ENCODE measurements around the gene CXCL12.

The CXCL12 gene

DNA sequence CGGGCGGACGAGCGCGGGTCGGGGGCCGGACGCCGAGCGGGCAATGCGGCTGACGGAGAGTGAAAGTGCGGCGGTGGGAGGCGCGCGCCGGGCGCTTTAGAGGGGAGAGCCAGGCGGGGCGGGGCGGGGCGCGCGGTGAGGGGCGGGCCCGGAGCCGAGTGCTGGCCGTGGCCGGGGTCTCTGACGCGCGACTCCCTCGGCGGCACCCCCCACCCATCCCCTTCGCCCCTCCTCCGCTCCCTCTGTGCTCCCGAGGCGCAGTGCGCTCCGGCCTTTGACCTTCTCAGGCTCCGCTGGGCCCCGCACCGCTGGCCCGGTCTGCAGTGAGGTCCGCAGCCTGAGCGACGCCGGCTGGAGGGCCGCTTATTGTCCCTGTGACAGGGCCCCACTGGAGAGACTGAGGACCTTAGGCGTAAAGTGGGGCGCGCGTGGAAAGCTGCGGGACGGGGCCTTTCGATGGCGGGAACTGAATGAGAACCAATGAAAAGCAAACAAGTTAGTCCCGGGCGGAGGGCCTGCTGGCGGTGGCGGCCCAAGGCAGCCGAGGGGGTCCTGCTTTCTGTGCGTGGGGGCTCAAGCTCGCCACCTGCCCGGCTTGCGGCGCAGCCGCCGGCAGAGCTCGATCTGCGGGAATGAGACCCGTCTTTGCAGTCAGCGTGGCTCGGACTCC is at the start of gene CXCL12:
CXCL12 (minus strand) TSS at position 72 of the 670 bp plus-strand sequence. CDS start 92 bp downstream, outside the sequence.
- no peak for DNase-seq (ENCODE audit: low read depth in 2 of 2, low spot score in 1 of 2)

DNA sequence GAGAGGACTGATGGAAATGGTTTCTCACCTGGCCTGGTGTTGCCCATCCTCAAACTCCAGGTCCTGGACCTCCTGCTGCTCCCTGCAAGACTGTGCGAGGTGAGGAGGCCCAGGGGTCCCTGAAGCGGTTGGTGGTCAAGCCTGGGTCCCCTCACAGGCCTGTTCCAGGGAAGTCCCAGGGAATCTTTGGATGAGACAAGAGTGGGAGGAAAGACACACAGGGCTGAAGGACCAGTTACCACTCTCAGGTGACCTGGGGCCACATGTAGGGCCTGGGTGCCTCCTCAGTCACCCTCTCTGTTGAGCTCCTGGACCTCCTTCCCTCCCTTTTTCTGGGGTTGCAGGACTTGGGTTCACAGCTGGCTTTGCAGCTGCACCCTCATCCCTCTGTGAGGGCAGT is 42.6 kb upstream of the CXCL12 start:
- DNase-seq (ENCODE audit: low read depth in 2 of 2, low spot score in 1 of 2): no peak

DNA sequence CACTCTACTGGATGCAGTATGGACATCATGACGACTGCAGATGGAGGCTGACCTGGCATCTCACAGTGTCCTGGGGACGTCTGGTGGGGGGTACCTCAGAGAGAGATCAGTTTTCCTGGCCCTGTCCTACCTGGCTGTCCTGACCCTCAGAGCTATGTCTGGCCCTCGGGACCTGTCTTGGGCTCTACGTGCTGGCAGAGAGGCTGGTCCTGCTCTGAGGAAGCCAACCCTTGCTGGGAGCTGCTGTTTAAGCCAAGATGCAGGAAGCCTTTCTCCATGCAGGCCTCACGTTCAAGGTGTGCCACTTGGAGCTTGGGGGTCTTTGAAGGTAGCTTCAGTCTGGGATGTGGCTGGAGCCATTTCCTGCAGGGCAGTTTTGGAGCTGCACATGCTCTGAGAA is 42.1 kb upstream of the CXCL12 start:
- DNase-seq (ENCODE audit: low read depth in 2 of 2, low spot score in 1 of 2): no peak

DNA sequence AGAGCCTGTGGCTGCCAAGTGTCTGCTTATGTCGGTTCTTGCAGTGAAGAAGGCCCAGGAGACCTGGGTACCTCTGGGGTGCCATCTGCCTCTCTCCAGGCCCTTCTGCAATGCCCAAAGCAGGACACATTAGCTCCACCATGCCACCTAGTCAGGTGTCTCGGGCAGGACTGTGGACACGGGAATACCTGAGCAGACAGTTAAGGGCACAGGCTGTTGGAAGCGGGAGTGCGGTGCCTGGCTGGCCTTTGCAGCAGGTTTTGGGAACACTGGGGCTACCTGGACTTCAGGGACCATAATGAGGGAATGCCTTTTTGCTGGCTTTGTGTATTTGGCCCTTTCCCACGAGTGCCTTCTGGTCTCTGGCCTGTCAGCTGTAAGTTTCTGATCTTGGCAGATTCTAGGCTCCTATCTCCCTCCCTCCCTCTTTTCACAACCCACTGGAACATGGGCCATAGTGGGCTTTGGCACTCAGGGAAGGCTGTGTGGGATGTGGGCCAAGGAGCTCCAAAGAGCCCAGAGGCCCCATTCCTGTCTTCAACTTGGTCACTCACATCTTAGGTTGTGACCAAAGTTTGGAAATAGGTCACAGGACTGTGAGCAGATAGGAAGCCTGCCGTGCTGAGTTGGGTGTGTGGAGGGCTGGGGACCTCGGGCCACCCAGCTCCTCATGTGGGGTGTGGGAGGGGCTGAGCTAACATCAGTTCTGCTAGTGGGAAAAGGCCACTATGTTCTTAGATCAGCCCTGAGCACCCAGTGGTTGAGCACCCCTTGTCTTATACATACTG is 41.5 kb upstream of the CXCL12 start:
- no peak for DNase-seq (ENCODE audit: low read depth in 2 of 2, low spot score in 1 of 2)

DNA sequence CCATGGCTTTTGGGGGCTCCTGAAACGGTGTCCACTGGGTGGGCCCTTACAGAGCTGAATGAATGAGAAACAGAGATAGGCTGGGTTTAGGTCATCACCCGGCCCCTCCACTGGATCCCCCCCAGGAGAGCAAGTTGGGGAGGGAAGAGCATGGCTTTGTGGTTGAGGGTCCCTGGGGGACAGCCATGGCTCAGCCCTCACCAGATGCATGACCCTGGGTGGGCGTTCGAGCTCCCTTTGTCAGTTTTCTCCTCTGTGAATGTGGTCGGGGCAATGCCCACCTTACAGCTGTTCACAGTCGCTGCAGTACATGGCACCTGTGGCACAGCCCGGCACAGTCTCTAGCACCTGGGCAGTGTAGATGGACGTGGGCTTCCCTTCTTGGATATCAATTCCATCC is 40.6 kb upstream of the CXCL12 start:
- DNase-seq (ENCODE audit: low read depth in 2 of 2, low spot score in 1 of 2): no peak

DNA sequence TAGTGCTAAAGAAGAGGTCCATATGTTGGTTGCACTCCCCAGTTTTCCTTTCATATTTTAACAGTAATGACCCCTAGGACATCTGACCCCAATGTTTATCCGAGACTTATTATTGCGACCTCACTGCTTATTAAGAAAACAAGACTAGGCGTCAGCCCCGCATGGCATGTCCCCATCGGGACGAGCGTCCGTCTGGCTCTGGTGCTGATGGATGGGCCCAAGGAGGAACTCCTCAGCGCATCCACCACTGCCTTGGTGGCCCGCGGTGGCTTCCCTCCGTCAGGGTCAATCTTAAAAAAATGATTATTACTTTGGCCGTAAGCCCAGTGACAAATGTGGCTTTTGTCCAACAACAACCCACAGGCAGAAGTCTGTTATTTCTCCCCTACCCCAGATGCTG is 40.1 kb upstream of the CXCL12 start:
- DNase-seq (ENCODE audit: low read depth in 2 of 2, low spot score in 1 of 2): no peak

DNA sequence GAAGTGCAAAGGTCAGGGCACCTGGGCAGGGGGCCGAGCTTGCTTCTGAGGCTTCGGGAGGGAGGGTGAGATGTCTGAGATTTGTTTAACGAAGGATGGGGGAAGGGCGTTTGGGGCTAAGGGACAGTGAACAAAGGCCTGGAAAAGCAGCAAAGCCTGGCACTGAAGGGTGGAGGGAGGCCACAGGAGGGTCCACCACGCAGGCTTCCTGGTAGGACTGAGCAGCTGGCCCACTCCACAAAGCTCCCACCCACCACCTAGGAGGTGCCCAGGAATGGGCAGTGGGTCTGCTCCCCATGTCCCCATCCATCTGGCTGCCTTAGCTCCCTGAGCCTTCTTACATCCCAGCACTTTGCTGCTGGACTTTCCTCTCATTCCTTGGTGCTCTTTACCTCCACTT is 39.4 kb upstream of the CXCL12 start:
- no peak for DNase-seq (ENCODE audit: low read depth in 2 of 2, low spot score in 1 of 2)

DNA sequence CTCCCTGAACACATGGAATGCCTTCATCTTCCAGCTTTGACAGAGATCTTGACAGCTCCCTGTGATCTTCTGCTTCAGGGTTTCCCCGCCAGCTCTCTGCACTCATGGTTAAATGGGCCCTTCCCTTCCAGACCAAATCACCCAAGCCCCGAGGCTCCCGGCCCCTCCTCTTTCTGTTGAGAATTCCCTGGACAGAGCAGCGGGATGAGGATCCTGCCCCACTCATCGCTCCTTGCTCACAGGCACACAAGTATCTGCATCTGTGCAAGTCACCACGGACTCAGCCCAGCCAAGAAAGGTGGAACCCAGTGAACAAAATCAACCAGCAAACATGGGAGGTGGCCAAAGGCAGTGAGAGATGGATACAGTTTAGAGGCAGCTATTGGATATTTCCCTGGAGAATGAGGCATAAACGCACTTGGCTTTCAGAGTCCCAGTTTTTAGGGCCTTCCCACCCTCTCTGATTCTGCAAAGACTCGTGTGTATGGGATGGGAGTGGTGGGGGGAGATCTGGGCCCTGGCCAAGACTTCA is 37.7 kb upstream of the CXCL12 start:
- no peak for DNase-seq (ENCODE audit: low read depth in 2 of 2, low spot score in 1 of 2)

DNA sequence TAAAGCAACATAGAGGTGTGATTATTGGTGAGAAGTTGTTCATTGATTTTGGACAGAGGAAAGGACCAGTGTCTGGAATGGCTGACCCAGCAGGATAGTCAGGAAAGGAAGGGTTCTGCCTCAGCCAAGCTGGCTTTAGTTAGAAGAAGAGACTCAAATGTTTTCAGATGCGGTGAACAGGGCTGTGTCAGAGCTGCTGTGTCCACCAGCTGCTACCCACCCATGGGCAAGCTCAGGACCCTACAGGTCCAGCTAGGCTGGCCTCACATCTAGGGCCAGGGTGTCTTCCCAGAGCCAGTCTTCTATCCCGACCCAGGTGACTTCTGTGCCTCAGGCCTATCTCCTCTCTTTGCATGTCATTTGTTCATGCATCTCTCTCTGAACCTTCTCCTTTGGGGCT is 37.3 kb upstream of the CXCL12 start:
- no peak for DNase-seq (ENCODE audit: low read depth in 2 of 2, low spot score in 1 of 2)

DNA sequence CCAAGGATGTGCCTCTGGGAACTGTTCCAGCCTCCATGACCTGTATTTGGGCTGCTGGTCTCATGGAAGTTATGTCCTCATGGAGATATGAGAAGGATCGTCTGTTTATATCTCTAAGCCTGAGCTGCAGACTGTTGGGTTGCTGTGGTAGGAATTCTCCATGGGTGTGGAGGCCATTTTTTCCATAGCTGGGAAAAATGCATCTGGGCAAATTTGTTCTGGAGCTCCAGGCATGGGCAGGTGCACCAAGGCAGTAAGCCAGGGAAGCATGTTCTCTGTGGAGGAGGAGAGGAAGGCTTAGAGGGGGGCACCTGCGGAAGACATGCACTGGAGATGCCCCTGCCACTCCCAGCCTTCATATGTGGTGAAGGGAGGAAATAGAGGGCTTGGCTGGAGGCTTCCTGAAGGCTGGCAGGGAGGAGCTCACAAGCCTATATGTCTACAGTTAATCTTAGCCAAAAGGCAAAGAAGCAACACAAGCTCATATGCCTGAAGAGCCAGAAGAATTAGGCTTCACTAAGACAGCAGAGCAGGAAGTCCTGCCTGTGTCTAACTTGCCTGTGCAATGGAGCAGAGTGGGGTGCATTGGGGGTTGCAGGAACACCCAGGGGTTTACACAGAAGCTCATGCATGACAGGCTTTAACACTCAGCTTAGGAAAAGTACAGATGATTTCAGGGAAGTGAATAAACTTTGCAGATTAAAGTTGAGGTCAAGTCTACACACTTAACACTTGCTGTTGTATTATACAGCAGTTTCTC is 35.1 kb upstream of the CXCL12 start:
- no peak for DNase-seq (ENCODE audit: low read depth in 2 of 2, low spot score in 1 of 2)

DNA sequence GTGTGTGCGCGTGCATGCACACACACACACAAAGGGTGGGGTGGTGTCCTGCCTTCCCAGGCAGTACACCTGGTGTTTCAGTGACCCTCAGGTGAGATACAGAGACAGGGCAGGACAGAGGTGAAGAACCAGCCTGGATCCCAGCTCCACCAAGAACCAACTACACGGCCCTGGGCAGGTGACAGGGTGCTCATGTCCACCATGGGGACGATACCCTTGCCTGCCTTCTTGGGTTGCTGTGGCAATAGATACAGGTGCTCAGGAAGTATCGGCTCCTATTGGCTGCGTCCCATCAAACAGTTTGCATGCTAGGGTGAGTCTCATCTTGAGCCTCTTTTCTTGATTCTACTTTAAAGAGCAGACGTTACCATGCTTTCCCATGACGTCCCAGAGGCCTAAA is 33.7 kb upstream of the CXCL12 start:
- DNase-seq (ENCODE audit: low read depth in 2 of 2, low spot score in 1 of 2): no peak

DNA sequence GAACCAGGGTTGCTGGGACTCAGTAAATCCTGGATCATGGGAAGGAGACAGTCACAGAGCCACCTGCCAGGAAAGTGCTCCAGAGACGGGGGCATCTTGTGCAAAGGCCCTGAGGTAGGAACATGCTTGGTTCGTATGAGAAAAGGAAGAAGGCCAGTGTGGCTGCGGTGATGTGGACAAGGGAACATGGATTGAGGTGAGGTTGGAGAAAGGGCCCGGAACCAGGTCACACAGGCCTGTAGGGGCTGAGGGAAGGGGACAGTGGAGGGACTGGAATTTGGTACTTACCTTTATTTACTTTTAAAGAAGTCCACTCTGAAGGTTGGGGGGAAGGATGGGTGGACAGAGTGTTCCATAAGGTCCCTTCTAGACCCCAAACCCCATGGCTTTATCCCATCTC is 32.9 kb upstream of the CXCL12 start:
- no peak for DNase-seq (ENCODE audit: low read depth in 2 of 2, low spot score in 1 of 2)

DNA sequence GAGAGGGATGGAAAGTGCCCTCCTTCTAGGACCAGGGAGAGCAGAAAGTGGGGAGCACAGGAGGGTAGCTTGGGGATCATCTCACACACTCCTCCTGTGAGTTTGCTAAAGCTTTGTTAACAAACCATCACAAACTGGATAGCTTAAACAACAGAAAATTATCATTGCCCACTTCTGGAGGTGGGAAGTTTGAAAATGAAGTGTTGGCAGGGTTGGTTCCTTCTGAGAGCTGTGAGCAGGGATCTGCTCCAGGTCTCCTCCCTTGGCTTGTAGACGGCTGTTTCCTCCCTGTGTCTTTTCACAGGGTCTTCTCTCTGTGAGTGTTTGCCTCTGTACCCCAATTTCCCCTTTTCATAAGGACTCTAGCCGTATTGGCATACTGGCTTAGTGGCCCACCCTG is 32.0 kb upstream of the CXCL12 start:
- DNase-seq (ENCODE audit: low read depth in 2 of 2, low spot score in 1 of 2): no peak

DNA sequence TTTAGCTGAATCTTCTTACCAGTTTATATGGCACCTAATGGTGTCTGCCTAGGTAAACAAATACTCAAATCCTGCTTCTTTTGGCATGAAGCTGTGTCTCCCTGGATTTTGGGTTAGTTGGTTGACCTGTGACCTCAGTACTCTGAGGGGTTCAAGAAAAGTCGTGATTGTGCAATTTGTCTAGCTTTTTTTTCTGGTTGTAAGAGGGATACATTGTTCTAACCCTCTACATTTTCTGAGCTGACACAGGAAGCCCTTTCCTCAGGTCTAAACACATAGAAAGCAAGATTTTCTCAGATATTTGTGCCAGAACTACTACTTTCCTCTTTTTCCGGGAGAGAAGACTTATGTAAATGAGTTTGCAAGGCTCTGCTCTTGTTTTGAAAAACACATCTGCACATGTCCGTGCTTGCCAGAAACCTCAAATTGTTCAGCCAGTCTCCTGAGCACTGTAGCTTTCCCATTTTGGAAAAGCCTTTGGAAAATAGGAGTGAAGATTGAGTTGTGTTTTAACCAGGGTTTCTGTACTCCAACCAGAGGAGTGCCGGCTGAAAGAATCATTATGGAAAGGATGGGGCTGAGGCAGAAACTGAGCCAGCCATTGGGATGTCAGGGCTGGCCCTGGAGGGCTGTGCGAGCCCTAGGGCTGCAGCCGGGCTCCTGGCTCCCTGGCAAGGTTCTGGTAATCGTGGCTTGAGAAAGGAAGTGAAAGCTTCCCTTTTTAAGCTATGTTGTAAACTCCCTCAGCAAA is 31.3 kb upstream of the CXCL12 start:
- DNase-seq (ENCODE audit: low read depth in 2 of 2, low spot score in 1 of 2): no peak

DNA sequence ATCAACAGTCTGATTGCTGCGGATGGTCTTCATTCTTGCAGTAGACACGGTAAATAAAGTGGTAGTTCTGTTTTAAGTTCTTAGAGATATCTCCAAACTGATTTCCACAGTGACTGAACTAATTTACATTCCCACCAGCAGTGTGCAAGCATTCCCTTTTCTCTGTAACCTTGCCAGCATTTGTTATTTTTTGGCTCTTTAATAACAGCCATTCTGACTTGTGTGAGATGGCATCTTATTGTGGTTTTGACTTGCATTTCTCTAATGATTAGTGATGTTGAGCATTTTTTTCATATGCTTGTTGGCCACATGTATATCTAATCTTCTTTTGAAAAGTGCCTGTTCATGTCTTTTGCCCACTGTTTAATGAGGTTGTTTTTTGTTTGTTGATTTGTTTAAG is 30.2 kb upstream of the CXCL12 start:
- DNase-seq (ENCODE audit: low read depth in 2 of 2, low spot score in 1 of 2): no peak

DNA sequence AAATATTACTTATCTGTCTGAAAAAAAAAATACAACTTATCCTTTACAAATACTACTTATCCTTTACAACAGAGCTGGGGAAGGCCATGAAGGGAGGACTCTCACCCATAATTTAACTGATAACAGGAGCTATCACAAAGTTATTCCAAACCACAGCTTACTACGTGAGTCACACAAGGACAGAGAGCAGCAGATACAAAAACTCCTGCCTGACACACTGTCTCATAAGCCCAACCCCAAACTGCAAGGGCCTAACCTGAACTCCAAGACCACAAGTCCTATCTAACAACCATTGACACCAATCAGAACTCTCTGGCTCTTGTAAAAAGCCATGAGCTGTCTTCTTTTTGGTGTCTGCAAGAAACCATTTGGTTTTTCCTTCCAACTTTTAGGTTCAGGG is 28.5 kb upstream of the CXCL12 start:
- no peak for DNase-seq (ENCODE audit: low read depth in 2 of 2, low spot score in 1 of 2)

DNA sequence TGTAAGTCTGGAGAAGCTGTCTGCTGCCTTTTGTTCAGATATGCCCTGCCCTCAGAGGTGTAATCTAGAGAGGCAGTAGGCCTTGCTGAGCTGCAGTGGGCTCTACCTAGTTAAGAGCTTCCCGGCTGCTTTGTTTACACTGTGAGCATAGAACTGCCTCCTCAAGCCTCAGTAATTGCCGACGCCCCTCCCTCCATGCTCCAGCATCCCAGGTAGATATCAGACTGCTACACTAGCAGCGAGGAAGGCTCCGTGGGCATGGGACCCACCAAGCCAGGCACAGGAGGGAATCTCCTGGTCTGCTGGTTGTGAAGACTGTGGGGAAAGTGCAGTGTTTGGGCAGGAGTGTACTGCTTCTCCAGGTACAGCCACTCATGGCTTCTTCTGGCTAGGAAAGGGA is 26.4 kb upstream of the CXCL12 start:
- no peak for DNase-seq (ENCODE audit: low read depth in 2 of 2, low spot score in 1 of 2)

DNA sequence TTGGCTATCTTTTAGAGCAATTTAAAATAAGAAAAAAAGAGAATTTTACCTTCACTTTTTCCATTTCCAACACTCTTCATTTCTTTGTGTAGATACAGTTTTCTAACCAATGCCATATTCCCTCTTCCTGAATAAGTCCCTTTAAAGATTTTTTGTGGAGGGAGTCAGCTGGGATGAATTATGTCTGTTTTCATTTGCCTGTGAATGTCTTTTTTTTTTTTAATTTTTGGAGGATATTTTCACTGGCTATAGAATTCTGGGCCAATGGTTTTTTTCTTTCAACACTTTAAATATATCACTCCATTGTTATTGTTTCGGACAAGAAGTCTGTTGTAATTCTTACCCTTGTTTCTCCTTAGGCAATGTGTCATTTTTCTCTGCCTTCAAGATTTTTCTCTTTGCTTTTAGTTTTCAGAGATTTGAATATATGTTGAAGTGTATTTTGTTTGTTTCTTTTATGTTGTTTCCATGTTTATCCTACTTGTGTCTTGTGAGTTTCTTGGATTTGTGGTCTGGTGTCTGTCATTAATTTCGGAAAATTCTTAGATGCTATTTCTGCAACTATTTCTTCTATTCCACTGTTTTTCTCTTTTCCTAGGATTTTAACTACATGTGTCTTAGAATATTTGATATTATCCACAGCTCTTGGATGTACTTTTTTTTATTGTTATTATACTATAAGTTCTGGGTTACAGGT is 20.0 kb upstream of the CXCL12 start:
- DNase-seq (ENCODE audit: low read depth in 2 of 2, low spot score in 1 of 2): no peak

DNA sequence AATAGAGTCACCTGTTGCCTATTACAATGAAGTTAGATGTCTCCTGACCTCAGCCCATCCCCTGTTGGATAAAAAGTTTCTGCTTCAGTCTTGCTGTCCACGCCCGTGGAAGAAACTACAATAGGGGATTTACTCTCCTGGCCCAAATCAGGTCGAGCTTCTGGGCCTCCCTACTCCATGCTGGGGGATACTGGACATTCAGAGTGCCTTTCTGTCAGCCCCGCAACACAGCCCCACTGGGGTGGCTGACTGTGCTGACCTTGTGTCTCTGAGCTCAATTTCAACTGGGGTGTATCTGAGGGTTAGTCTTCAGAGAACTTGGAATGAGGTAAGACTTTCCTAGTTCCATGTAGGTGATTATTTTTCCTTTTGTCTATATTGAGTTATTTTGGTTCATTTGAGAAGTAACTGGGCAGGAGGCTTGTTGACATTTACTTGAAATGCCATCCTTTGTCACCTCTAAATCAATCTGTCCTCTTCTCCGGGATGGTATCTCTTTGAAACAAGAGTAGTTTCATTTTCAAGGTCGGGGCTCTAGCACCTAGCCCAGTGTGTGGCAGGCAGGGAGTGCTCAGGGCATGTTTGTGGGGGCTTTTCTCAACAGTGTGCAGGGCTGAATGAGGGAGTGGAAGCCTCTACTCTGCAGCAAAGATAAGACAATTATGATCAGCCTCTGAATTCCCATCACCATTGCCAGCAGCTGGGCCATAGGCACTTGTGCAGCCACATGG is 17.7 kb upstream of the CXCL12 start:
- DNase-seq (ENCODE audit: low read depth in 2 of 2, low spot score in 1 of 2): no peak

DNA sequence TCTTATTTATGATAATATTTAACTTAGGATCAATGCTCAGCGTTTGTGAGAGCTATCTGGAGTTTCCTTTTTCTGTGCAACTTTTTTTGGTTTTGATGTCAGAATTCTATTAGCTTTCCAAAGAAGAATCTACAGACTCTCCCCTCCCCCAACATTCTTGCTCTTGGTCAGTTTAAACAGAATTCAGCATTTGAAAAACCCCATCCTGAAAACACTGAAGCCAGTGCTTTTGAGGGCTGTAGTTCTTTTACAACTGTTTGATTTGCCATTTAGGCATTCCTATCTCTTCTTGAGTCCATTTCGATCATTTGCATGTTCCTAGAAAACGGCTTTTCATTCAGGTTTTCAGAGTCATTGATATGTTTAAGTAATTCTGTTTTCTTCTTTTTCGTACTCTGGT is 15.6 kb upstream of the CXCL12 start:
- DNase-seq (ENCODE audit: low read depth in 2 of 2, low spot score in 1 of 2): no peak
